B cell (primary cell): ENCODE results near the gene RPS6KA1. TPM values are rescaled to one million over a fixed set of nuclear protein-coding genes. Genes with fewer than 3 reads are reported as not detected.
A peak's percentile ranks its signal among the peaks of the same experiment; 100 is the strongest.

Experiments
- ATAC-seq: fragments of 200-7000 bp; cut with Tn5 transposase; one replicate; pipeline ENCODE4 v1.10.0; 2021; ENCODE audit warnings: low read depth, mild to moderate bottlenecking, moderate number of reproducible peaks, moderate library complexity
- CTCF ChIA-PET: fragments of 350-600 bp; sonication (Branson Sonifier 250); formaldehyde crosslinking; loops from one replicate; lab custom pipeline; 2021; ENCODE audit warnings: antibody characterized with exemption, inconsistent platforms; lab: Charles Lee
- POLR2A ChIA-PET: fragments of 350-600 bp; sonication (Branson Sonifier 250); formaldehyde crosslinking; loops from one replicate; lab custom pipeline; 2021; ENCODE audit warnings: antibody characterized with exemption; lab: Charles Lee
- DNase-seq: peaks from one replicate; pipeline ENCODE4 v3.0.0; 2013
- H2AFZ ChIP-seq: 2 replicates; pipeline ENCODE4 v1.6.1; 2012; ENCODE audit warnings: mild to moderate bottlenecking, low read depth, low read length; ENCODE audit not compliant: insufficient read depth, poor library complexity, severe bottlenecking
- H3K27ac ChIP-seq, 2 donors: 1 replicate in 1 of 2; 2 replicates in 1 of 2; pipeline ENCODE4 v1.5.1; 2012 to 2013; ENCODE audit warnings: low read length in 2 of 2, mild to moderate bottlenecking in 2 of 2, moderate library complexity in 1 of 2
- H3K27me3 ChIP-seq, 4 experiments: fragments of 200-600 bp in 1 of 4; sonication (generic) in 1 of 4; replicated peaks in 1 of 4; 1 replicate in 2 of 4; 2 replicates in 2 of 4; pipeline versions ENCODE4 v1.6.1 to v1.7.0; 2013 to 2016; ENCODE audit warnings: low read length in 3 of 4, mild to moderate bottlenecking in 2 of 4, mixed read lengths in 1 of 4, moderate library complexity in 1 of 4; ENCODE audit not compliant: insufficient read depth in 4 of 4, control insufficient read depth in 3 of 4; ENCODE audit errors: control extremely low read depth in 1 of 4
- H3K36me3 ChIP-seq, 2 experiments: replicated peaks in 1 of 2; 1 replicate in 1 of 2; 2 replicates in 1 of 2; pipeline versions ENCODE4 v1.6.1 to v1.7.1; 2013; ENCODE audit warnings: low read length in 1 of 2; ENCODE audit not compliant: insufficient read depth in 2 of 2, control insufficient read depth in 1 of 2; ENCODE audit errors: control extremely low read depth in 1 of 2, extremely low read depth in 1 of 2
- H3K4me1 ChIP-seq, 2 donors: fragments of 200-600 bp in 1 of 2; sonication (generic) in 1 of 2; 1 replicate in 1 of 2; 2 replicates in 1 of 2; pipeline versions ENCODE4 v1.5.1 to v1.6.1; 2013 to 2017; ENCODE audit warnings: low read length in 2 of 2; ENCODE audit not compliant: control insufficient read depth in 2 of 2, insufficient read depth in 2 of 2
- H3K4me2 ChIP-seq: replicated peaks from 2 replicates; pipeline ENCODE3; 2012; ENCODE audit warnings: mild to moderate bottlenecking, low read depth, low read length; ENCODE audit not compliant: poor library complexity, severe bottlenecking
- H3K4me3 ChIP-seq, 5 experiments: fragments of 200-600 bp in 1 of 5; sonication (generic) in 1 of 5; 1 replicate in 3 of 5; 2 replicates in 2 of 5; pipeline versions ENCODE4 v1.5.1 to v1.7.0; 2011 to 2016; ENCODE audit warnings: low read length in 4 of 5, mild to moderate bottlenecking in 4 of 5, low read depth in 2 of 5, control low read depth in 1 of 5, moderate library complexity in 1 of 5; ENCODE audit not compliant: insufficient read depth in 1 of 5; ENCODE audit errors: control extremely low read depth in 1 of 5, extremely low read depth in 1 of 5
- H3K79me2 ChIP-seq: fragments of 200-600 bp; sonication (generic); one replicate; pipeline ENCODE4 v1.6.0; 2016; ENCODE audit warnings: low read length; ENCODE audit not compliant: control insufficient read depth, insufficient read depth
- H3K9ac ChIP-seq: fragments of 200-600 bp; sonication (generic); 2 replicates; pipeline ENCODE4 v1.6.1; 2017; ENCODE audit warnings: mild to moderate bottlenecking, low read length, moderate library complexity
- H3K9me3 ChIP-seq, 3 donors: one replicate each; pipeline versions ENCODE4 v1.6.1 to v1.7.1; 2013; ENCODE audit warnings: low read length in 2 of 3; ENCODE audit not compliant: control insufficient read depth in 2 of 3, insufficient read depth in 1 of 3; ENCODE audit errors: control extremely low read depth in 1 of 3
- H4K20me1 ChIP-seq: 2 replicates; pipeline ENCODE4 v1.6.0; 2012; ENCODE audit warnings: mild to moderate bottlenecking, low read length; ENCODE audit not compliant: insufficient read depth, control insufficient read depth, poor library complexity, severe bottlenecking
- H3K27ac Mint-ChIP-seq: one replicate; pipeline ENCODE4 v1.8.0; 2021; ENCODE audit warnings: mixed read lengths
- H3K27me3 Mint-ChIP-seq: one replicate; pipeline ENCODE4 v1.8.0; 2021; ENCODE audit warnings: mixed read lengths
- H3K4me1 Mint-ChIP-seq: one replicate; pipeline ENCODE4 v1.8.0; 2021; ENCODE audit warnings: mixed read lengths
- H3K4me3 Mint-ChIP-seq: one replicate; pipeline ENCODE4 v1.8.0; 2021; ENCODE audit warnings: mixed read lengths
- H3K9me3 Mint-ChIP-seq: one replicate; pipeline ENCODE4 v1.8.0; 2022; ENCODE audit warnings: mixed read lengths; ENCODE audit not compliant: insufficient read depth
- EZH2 ChIP-seq: IDR thresholded peaks from 2 replicates; pipeline ENCODE4 v1.6.1; 2012; ENCODE audit warnings: borderline replicate concordance, low read depth, mild to moderate bottlenecking, moderate library complexity, low read length; ENCODE audit not compliant: insufficient read depth, poor library complexity, severe bottlenecking
- WGBS: methylation state at CpG from one replicate; pipeline ENCODE4 v1.1.5; 2013; ENCODE audit warnings: missing lambda C conversion rate; ENCODE audit not compliant: insufficient coverage; 5-methylcytosine and 5-hydroxymethylcytosine counted together
- intact Hi-C: fragments of 100-400 bp; cut with micrococcal nuclease; formaldehyde crosslinking; loops from one replicate; pipeline ENCODE4 v1.10.0; 2022
- polyA plus RNA-seq: library from polyadenylated mRNA; depleted of rRNA; stranded (reverse); fragments of >200 nt; gene quantifications from 2 replicates; pipeline ENCODE4 v1.2.3, GENCODE V29; 2012
- total RNA-seq, 2 donors: library from RNA; stranded (reverse); fragments of 120-200 nt in 1 of 2; gene quantifications; 1 replicate in 1 of 2; 2 replicates in 1 of 2; pipeline versions ENCODE4 v1.2.3 to v1.2.4, GENCODE V29; 2013 to 2022
- TF ChIP-seq, protein P1 (sequence below): fragments of 200-600 bp; IDR thresholded peaks from one replicate; pipeline ENCODE4 v1.8.0; 2022; ENCODE audit warnings: antibody characterized with exemption, mild to moderate bottlenecking

The RPS6KA1 gene
- total and polyA plus RNA-seq, 2 donors (not counting 1 experiment from before 2014, with no cell fraction given), result 72.0 to 99.9 TPM

DNA sequence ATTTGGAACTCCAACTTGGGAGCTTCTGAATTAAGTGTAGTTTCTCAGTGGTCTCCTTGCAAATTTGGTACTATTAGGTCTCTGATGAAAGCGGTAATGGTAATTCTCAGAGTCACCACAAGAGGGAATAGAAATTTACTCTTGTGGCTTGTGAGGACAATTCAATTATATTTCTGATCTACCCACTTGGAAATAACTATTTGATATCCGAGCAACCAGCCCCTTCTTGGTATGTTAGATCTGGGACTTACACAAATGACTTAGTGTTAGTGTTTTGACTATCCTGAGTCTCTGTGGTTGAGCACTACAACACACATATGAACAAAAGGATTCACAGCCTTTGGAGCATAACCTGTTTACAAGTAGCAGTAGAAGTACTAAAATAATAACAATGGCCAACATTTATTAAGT is 68.1 kb downstream of the RPS6KA1 start:
- H3K4me3 ChIP-seq, result no peak overlapping the region
- Mint-ChIP-seq H3K4me1 (peaks cover 7% of the 10 kb centered on the region), H3K27ac (no peak overlapping the region), H3K4me3 (no peak overlapping the region), H3K27me3 (no peaks in the 10 kb centered on the region), H3K9me3 (no peaks in the 10 kb centered on the region)
- H3K9me3 ChIP-seq, result no peaks in the 10 kb centered on the region
- no peak overlapping the region for H3K27ac ChIP-seq
- H3K4me2 ChIP-seq, result no peak overlapping the region
- DNase-seq, result peak; percentile 78
- no peaks in the 10 kb centered on the region for H3K79me2 ChIP-seq
- H3K4me1 ChIP-seq, result peaks cover 0 to 5% of the 10 kb centered on the region in 2 donors
- no peak overlapping the region for H3K9ac ChIP-seq
- no CpG with 5 or more reads among the region's 2 CpGs for WGBS
- no peaks in the 10 kb centered on the region for H4K20me1 ChIP-seq
- intact Hi-C loops, result loop anchor here (1.0 kb wide), 4 partner anchors 59 to 192 kb away; no protein-coding TSS in a partner anchor
- H2AFZ ChIP-seq, result no peak overlapping the region
- ChIA-PET POLR2A (no interaction called here), CTCF (interaction anchor here (0.7 to 11.8 kb wide), 9 partner anchors 19 to 196 kb away, joined by 3 to 479 read pairs (median 9); partner anchors contain the start of genes ARID1A and PIGV)
- H3K36me3 ChIP-seq, result no peaks in the 10 kb centered on the region
- ATAC-seq, result peak; percentile 73
- no peaks in the 10 kb centered on the region for H3K27me3 ChIP-seq
- TF ChIP-seq, protein P1, sequence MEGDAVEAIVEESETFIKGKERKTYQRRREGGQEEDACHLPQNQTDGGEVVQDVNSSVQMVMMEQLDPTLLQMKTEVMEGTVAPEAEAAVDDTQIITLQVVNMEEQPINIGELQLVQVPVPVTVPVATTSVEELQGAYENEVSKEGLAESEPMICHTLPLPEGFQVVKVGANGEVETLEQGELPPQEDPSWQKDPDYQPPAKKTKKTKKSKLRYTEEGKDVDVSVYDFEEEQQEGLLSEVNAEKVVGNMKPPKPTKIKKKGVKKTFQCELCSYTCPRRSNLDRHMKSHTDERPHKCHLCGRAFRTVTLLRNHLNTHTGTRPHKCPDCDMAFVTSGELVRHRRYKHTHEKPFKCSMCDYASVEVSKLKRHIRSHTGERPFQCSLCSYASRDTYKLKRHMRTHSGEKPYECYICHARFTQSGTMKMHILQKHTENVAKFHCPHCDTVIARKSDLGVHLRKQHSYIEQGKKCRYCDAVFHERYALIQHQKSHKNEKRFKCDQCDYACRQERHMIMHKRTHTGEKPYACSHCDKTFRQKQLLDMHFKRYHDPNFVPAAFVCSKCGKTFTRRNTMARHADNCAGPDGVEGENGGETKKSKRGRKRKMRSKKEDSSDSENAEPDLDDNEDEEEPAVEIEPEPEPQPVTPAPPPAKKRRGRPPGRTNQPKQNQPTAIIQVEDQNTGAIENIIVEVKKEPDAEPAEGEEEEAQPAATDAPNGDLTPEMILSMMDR, result peak; percentile 88
- TF ChIP-seq EZH2, result no peak

- H3K36me3 ChIP-seq, result no peaks in the 10 kb centered on the region
- no peak overlapping the region for H3K27ac ChIP-seq
- no peak overlapping the region for H2AFZ ChIP-seq
- no peak overlapping the region for H3K4me3 ChIP-seq
- no peaks in the 10 kb centered on the region for H3K79me2 ChIP-seq
- no peaks in the 10 kb centered on the region for H3K27me3 ChIP-seq
- ChIA-PET CTCF (interaction anchor here (0.9 to 11.8 kb wide), 20 partner anchors 7 to 289 kb away, joined by 3 to 479 read pairs (median 7); partner anchors contain the start of genes ARID1A and PIGV), POLR2A (interaction anchor here (0.8 kb wide), 1 partner anchor 291 kb away, joined by 3 read pairs; the partner anchor contains the start of gene GPN2)
- ATAC-seq (no peak), DNase-seq (no peak)
- H3K9me3 ChIP-seq, result no peaks in the 10 kb centered on the region
- H3K9ac ChIP-seq, result no peak overlapping the region
- WGBS, result 22% methylated on average over 1 of the region's 3 CpGs
- Mint-ChIP-seq H3K9me3 (no peaks in the 10 kb centered on the region), H3K27ac (no peak overlapping the region), H3K4me1 (peaks cover 7% of the 10 kb centered on the region), H3K27me3 (no peaks in the 10 kb centered on the region), H3K4me3 (no peak overlapping the region)
- H3K4me1 ChIP-seq, result peaks cover 0 to 5% of the 10 kb centered on the region in 2 donors
- intact Hi-C loops, result no loop called here
- H4K20me1 ChIP-seq, result no peaks in the 10 kb centered on the region
- TF ChIP-seq EZH2, result no peak
- TF ChIP-seq, protein P1, result no peak
- H3K4me2 ChIP-seq, result no peak overlapping the region
These were observed 69.3 kb downstream of the RPS6KA1 start for GRCh38 chr1:26598890-26599289.
